Colon (tissue), 2 donors: ENCODE results near the gene TASL.
"Not testable (repeated sequence)": the region's sequence is repeated elsewhere in the genome, so short reads cannot be mapped to it uniquely, and the experiment has no call there.

ENCODE experiments used
- FAIRE-seq: peaks from 2 replicates; lab custom pipeline; 2012; peaks lifted over from hg19 to GRCh38; lab: Jason Lieb, UNC
- donor health status: control.
- donor health status: control.

TASL gene

GRCh38 chrX:30576881-30577280 lies 685 bp downstream of the TASL start:
- FAIRE-seq: no peak

DNA sequence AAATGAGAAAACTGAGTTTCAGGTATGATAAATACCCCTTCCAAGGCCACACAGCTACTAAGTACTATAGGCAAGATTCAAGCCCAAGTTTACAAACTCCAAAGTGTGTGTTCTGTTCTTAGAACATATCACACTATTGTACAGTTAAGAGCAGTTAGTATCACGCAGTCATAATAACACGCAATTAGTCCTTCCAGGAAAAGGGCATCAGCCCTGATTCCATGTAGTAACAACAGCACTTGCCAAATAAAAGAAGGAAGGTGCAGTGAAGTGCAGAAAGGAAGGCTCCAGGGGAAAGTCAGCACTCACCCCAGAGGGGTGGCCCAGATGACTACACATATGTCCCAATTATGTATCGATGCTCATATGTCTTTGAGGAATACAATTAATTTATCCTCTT lies 4.4 kb downstream of the TASL start:
- FAIRE-seq: no peak

- FAIRE-seq: no peak
These were observed 4.9 kb downstream of the TASL start for GRCh38 chrX:30572678-30573077.

- no peak for FAIRE-seq
These were observed 5.6 kb downstream of the TASL start for GRCh38 chrX:30572004-30572403.

DNA sequence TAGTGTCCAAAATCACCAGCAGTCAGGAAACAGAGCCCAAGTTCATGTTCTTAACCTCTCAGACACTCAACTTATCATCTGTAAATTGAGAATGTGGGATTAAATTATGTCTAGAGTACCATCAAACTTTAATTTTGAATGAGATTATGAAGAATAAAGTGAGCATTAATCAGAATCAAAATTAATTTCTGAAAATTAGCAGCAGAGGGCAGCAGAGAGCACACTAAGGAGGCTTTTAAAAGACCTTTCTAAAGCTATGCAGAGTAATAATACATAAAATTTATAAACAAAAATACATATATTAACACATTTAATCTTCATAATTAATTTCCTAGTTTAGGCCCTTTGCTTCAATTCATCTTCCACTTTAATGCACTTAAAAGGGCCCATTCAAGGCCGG lies 7.1 kb downstream of the TASL start:
- FAIRE-seq: peak; percentile 93

GRCh38 chrX:30568136-30568535 lies 9.4 kb downstream of the TASL start:
- no peak for FAIRE-seq

GRCh38 chrX:30563070-30563469 lies 14.5 kb downstream of the TASL start:
- FAIRE-seq: not testable (repeated sequence)

- no peak for FAIRE-seq
These were observed 16.4 kb downstream of the TASL start for GRCh38 chrX:30561191-30561590.

- no peak for FAIRE-seq
These were observed 39.3 kb downstream of the TASL start for GRCh38 chrX:30538271-30538670.

DNA sequence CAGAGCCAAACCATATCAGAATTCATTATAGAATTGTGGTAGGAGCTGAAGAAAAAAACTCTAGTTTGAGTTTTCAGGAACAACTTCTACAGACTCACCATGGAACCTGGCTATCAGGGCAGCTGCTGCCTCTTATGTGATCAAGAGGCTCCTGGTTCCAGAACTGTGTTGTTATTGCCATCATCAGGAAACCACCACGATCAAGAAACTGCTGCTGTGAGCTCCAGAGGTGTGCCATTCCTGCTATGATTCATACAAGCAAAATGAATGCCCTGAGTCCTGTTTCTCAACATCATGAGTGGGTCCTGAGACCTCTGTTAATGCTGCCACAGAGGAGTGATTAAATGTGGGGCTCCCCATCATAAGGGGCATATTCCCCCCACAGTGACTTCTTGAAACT lies 43.7 kb downstream of the TASL start:
- no peak for FAIRE-seq

DNA sequence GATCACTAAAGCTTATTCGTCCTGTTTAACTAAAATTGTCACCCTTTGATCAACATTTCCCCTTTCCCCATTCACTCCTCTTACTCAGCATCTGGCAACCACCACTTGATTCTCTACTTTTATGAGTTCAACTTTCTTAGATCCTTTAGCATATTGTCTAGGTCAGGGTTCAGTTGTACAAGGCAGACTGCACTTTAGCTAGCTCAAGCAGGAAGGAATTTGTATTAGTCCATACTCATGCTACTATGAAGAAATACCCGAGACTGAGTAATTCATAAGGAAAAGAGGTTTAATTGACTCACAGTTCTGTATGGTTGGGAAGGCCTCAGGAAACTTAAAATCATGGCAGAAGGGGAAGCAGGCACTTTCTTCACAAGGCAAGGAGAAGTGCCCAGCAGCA lies 44.3 kb downstream of the TASL start:
- FAIRE-seq: no peak

- FAIRE-seq: no peak
These were observed 47.0 kb downstream of the TASL start for GRCh38 chrX:30530606-30531005.

- FAIRE-seq: no peak
These were observed 51.8 kb downstream of the TASL start for GRCh38 chrX:30525732-30526131.

DNA sequence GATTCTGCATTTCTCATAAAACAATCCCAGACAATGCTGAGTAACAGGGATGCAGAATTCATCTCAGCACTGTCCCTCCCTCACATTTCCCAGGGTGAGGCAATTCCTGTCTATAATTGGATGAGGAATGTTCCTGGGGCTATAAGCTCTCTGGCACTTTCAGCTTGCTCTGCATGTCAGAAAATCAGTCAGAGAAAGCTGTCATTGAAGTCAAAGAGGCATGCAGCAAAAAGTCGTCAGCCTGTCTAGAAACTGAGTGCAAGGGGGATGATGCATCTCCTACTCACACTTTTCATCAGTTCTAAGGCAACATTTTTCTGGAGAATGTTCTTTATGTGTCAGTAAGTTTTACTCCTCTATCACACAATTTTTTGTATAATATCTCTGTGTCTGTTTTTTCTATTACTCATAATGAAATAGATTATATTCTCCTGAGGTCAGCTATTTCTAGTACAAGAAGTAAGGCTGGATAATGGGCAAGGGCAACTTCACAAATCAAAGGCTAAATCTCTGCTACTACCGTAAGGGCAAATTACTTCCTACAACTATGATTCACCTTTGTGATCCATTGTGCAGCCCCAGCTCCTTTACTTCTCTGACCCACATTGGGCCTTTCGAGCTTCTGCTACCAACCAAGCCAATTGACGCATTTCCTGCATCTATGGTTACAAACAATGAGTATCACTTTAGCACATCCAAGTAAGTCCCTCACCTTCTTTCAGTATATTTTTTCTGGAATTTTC lies 56.0 kb downstream of the TASL start:
- no peak for FAIRE-seq

DNA sequence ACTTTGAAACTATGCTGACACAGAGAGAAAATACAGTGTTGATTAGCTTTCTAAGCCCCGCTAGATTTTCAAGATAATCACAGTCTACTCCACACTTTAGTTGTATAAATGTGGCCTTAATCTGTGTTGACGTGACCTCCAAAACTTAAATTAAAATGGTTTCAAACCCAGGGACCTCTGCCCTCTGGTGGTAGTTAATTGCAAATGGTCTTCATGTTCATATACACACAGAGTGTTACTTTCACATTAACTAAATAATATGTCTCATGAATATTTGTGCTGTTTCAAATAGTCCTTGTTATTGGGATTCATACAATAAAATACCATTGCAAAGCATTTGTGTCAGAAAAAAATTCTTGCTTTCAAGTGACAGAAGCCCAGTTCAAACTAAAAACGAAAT lies 64.3 kb downstream of the TASL start:
- FAIRE-seq: no peak
